Measurements from ENCODE around the gene DOCK4.

DOCK4 gene

GRCh38 chr7:112023786-112024185 is 182.4 kb downstream of the DOCK4 start:
- Histone ChIP-seq H2BK12ac (ENCODE audit: low read length) (no peak overlapping the region), H3K18ac (ENCODE audit: low read length) (no peak overlapping the region), H3K27me3 (ENCODE audit: insufficient read depth, low read length) (no peaks in the 10 kb centered on the region), H3K4ac (ENCODE audit: low read depth, low read length) (no peak overlapping the region), H3K14ac (ENCODE audit: low read length) (no peak overlapping the region), H4K91ac (ENCODE audit: low read depth, low read length) (no peak overlapping the region), H3K4me1 (ENCODE audit: control insufficient read depth in 1 of 2, insufficient read depth in 2 of 2, low read length in 2 of 2) (no peaks in the 10 kb centered on the region), H2AFZ (ENCODE audit: insufficient read depth, low read length, poor library complexity) (no peak overlapping the region), H3K27ac (ENCODE audit: low read depth, low read length) (no peak overlapping the region), H3K9ac (ENCODE audit: low read length) (no peak overlapping the region), H2BK120ac (ENCODE audit: insufficient read depth, low read length, poor library complexity) (no peak overlapping the region), H3K79me1 (ENCODE audit: low read length) (no peaks in the 10 kb centered on the region), H4K8ac (ENCODE audit: low read depth, low read length) (no peak overlapping the region), H3K36me3 (ENCODE audit: control insufficient read depth in 1 of 2, insufficient read depth in 2 of 2, low read length in 2 of 2) (no peaks in the 10 kb centered on the region), H3K4me2 (ENCODE audit: low read length) (no peak overlapping the region), H3K23ac (ENCODE audit: low read length) (no peak overlapping the region), H3K9me3 (ENCODE audit: insufficient read depth, low read depth, low read length) (no peaks in the 10 kb centered on the region), H2BK5ac (ENCODE audit: low read depth, low read length, poor library complexity) (no peak overlapping the region), H2AK5ac (ENCODE audit: low read length) (no peak overlapping the region), H3K4me3 (ENCODE audit: low read depth, low read length) (no peak overlapping the region), H4K12ac (ENCODE audit: low read depth, low read length) (no peak overlapping the region), H3K79me2 (ENCODE audit: control insufficient read depth, insufficient read depth, low read length, poor library complexity) (no peaks in the 10 kb centered on the region)
- WGBS (ENCODE audit: extremely low coverage, insufficient coverage, insufficient read length), result no CpG with 5 or more reads among the region's 6 CpGs
- no peak for DNase-seq

GRCh38 chr7:112023282-112023681 is 182.9 kb downstream of the DOCK4 start:
- H3K18ac ChIP-seq (ENCODE audit: low read length), result no peak overlapping the region

GRCh38 chr7:112022128-112022527 is 184.1 kb downstream of the DOCK4 start:
- no peak for DNase-seq
- no peaks in the 10 kb centered on the region for H3K36me3 ChIP-seq (ENCODE audit: control insufficient read depth in 1 of 2, insufficient read depth in 2 of 2, low read length in 2 of 2)
- no peaks in the 10 kb centered on the region for H3K9me3 ChIP-seq (ENCODE audit: insufficient read depth, low read depth, low read length)
- WGBS (ENCODE audit: extremely low coverage, insufficient coverage, insufficient read length), result no CpG with 5 or more reads among the region's 6 CpGs
- H3K27me3 ChIP-seq (ENCODE audit: insufficient read depth, low read length), result no peaks in the 10 kb centered on the region
- H3K23ac ChIP-seq (ENCODE audit: low read length), result no peak overlapping the region
- H4K8ac ChIP-seq (ENCODE audit: low read depth, low read length), result no peak overlapping the region
- H3K4me3 ChIP-seq (ENCODE audit: low read depth, low read length), result no peak overlapping the region
- H2AK5ac ChIP-seq (ENCODE audit: low read length), result no peak overlapping the region
- H3K79me1 ChIP-seq (ENCODE audit: low read length), result no peaks in the 10 kb centered on the region
- H2BK12ac ChIP-seq (ENCODE audit: low read length), result no peak overlapping the region
- no peak overlapping the region for H3K18ac ChIP-seq (ENCODE audit: low read length)
- H2AFZ ChIP-seq (ENCODE audit: insufficient read depth, low read length, poor library complexity), result no peak overlapping the region
- no peak overlapping the region for H3K14ac ChIP-seq (ENCODE audit: low read length)
- H4K91ac ChIP-seq (ENCODE audit: low read depth, low read length), result no peak overlapping the region
- no peaks in the 10 kb centered on the region for H3K4me1 ChIP-seq (ENCODE audit: control insufficient read depth in 1 of 2, insufficient read depth in 2 of 2, low read length in 2 of 2)
- H3K79me2 ChIP-seq (ENCODE audit: control insufficient read depth, insufficient read depth, low read length, poor library complexity), result no peaks in the 10 kb centered on the region
- no peak overlapping the region for H3K4me2 ChIP-seq (ENCODE audit: low read length)
- H2BK5ac ChIP-seq (ENCODE audit: low read depth, low read length, poor library complexity), result no peak overlapping the region
- no peak overlapping the region for H3K4ac ChIP-seq (ENCODE audit: low read depth, low read length)
- H3K27ac ChIP-seq (ENCODE audit: low read depth, low read length), result no peak overlapping the region
- H4K12ac ChIP-seq (ENCODE audit: low read depth, low read length), result no peak overlapping the region
- no peak overlapping the region for H2BK120ac ChIP-seq (ENCODE audit: insufficient read depth, low read length, poor library complexity)
- no peak overlapping the region for H3K9ac ChIP-seq (ENCODE audit: low read length)

More at GRCh38 chr7:112023282-112023681, 182.9 kb downstream of the DOCK4 start:
- Histone ChIP-seq H3K4me3 (ENCODE audit: low read depth, low read length) (no peak overlapping the region), H3K4ac (ENCODE audit: low read depth, low read length) (no peak overlapping the region), H4K12ac (ENCODE audit: low read depth, low read length) (no peak overlapping the region), H2AK5ac (ENCODE audit: low read length) (no peak overlapping the region), H3K27me3 (ENCODE audit: insufficient read depth, low read length) (no peaks in the 10 kb centered on the region), H2AFZ (ENCODE audit: insufficient read depth, low read length, poor library complexity) (no peak overlapping the region), H3K9me3 (ENCODE audit: insufficient read depth, low read depth, low read length) (no peaks in the 10 kb centered on the region), H3K23ac (ENCODE audit: low read length) (no peak overlapping the region), H3K79me1 (ENCODE audit: low read length) (no peaks in the 10 kb centered on the region), H3K36me3 (ENCODE audit: control insufficient read depth in 1 of 2, insufficient read depth in 2 of 2, low read length in 2 of 2) (no peaks in the 10 kb centered on the region), H2BK12ac (ENCODE audit: low read length) (no peak overlapping the region), H3K4me1 (ENCODE audit: control insufficient read depth in 1 of 2, insufficient read depth in 2 of 2, low read length in 2 of 2) (no peaks in the 10 kb centered on the region), H3K4me2 (ENCODE audit: low read length) (no peak overlapping the region), H3K9ac (ENCODE audit: low read length) (no peak overlapping the region), H3K27ac (ENCODE audit: low read depth, low read length) (no peak overlapping the region), H4K8ac (ENCODE audit: low read depth, low read length) (no peak overlapping the region), H3K14ac (ENCODE audit: low read length) (no peak overlapping the region), H3K79me2 (ENCODE audit: control insufficient read depth, insufficient read depth, low read length, poor library complexity) (no peaks in the 10 kb centered on the region), H2BK120ac (ENCODE audit: insufficient read depth, low read length, poor library complexity) (no peak overlapping the region), H2BK5ac (ENCODE audit: low read depth, low read length, poor library complexity) (no peak overlapping the region), H4K91ac (ENCODE audit: low read depth, low read length) (no peak overlapping the region)
- WGBS (ENCODE audit: extremely low coverage, insufficient coverage, insufficient read length), result no CpG with 5 or more reads among the region's 2 CpGs
- no peak for DNase-seq

DNA sequence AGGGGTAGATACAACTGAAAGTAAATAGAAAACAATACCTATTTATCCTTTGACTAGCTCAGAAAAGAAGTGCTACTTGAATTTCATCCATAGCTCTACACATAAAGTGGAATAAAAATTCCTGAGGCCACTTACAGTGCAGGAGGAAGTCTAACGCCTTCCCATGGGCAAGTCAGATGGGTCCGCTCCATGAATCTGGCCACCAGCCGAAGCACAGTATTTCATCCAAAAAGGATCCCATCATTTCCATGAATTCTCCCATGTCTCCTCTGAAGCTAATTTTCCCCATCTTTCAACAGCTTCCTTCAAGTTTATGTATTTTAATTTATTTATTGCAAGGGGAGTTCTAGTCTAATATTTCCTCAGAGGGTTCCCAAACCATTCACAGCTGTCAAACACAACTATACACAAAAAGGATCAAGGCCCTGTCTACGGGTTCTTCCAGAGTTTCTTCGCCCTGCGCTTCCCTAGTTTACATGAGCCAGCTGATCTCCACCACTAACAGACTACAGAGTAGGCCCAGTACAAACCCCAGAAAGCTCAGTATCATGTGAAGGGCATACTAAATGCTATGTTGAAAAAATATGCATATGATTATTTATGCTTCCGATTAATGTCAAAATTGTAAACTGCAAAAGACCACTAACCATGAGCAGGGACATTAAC is 184.7 kb downstream of the DOCK4 start:
- no peak overlapping the region for H3K9ac ChIP-seq (ENCODE audit: low read length)
- no peaks in the 10 kb centered on the region for H3K36me3 ChIP-seq (ENCODE audit: control insufficient read depth in 1 of 2, insufficient read depth in 2 of 2, low read length in 2 of 2)
- H3K27me3 ChIP-seq (ENCODE audit: insufficient read depth, low read length), result no peaks in the 10 kb centered on the region
- H3K4me2 ChIP-seq (ENCODE audit: low read length), result no peak overlapping the region
- H2AFZ ChIP-seq (ENCODE audit: insufficient read depth, low read length, poor library complexity), result no peak overlapping the region
- H3K9me3 ChIP-seq (ENCODE audit: insufficient read depth, low read depth, low read length), result no peaks in the 10 kb centered on the region
- no peak overlapping the region for H2BK5ac ChIP-seq (ENCODE audit: low read depth, low read length, poor library complexity)
- no peak overlapping the region for H3K4ac ChIP-seq (ENCODE audit: low read depth, low read length)
- no peak overlapping the region for H4K91ac ChIP-seq (ENCODE audit: low read depth, low read length)
- no peak overlapping the region for H3K27ac ChIP-seq (ENCODE audit: low read depth, low read length)
- no peak for DNase-seq
- H2BK12ac ChIP-seq (ENCODE audit: low read length), result no peak overlapping the region
- H2AK5ac ChIP-seq (ENCODE audit: low read length), result no peak overlapping the region
- no peak overlapping the region for H2BK120ac ChIP-seq (ENCODE audit: insufficient read depth, low read length, poor library complexity)
- H3K4me3 ChIP-seq (ENCODE audit: low read depth, low read length), result no peak overlapping the region
- H3K18ac ChIP-seq (ENCODE audit: low read length), result no peak overlapping the region
- no peak overlapping the region for H3K23ac ChIP-seq (ENCODE audit: low read length)
- no peaks in the 10 kb centered on the region for H3K79me1 ChIP-seq (ENCODE audit: low read length)
- no peaks in the 10 kb centered on the region for H3K79me2 ChIP-seq (ENCODE audit: control insufficient read depth, insufficient read depth, low read length, poor library complexity)
- no CpG with 5 or more reads among the region's 7 CpGs for WGBS (ENCODE audit: extremely low coverage, insufficient coverage, insufficient read length)
- H3K4me1 ChIP-seq (ENCODE audit: control insufficient read depth in 1 of 2, insufficient read depth in 2 of 2, low read length in 2 of 2), result no peaks in the 10 kb centered on the region
- H3K14ac ChIP-seq (ENCODE audit: low read length), result no peak overlapping the region
- H4K8ac ChIP-seq (ENCODE audit: low read depth, low read length), result no peak overlapping the region
- no peak overlapping the region for H4K12ac ChIP-seq (ENCODE audit: low read depth, low read length)

Data from trophoblast cell (in vitro differentiated cells and primary cell).